Duodenal mucosa (tissue), 2 donors: ENCODE data around the gene CRYAA.
"Not testable (repeated sequence)": the region's sequence is repeated elsewhere in the genome, so short reads cannot be mapped to it uniquely, and the experiment has no call there.

Source experiments
- H3K27ac ChIP-seq: one replicate; pipeline ENCODE4 v1.7.0; 2013; ENCODE audit warnings: low read depth, low read length
- H3K27me3 ChIP-seq, 2 donors: one replicate each; pipeline ENCODE4 v1.7.0; 2013; ENCODE audit warnings: low read length in 2 of 2, control low read depth in 1 of 2; ENCODE audit not compliant: insufficient read depth in 2 of 2, control insufficient read depth in 1 of 2
- H3K36me3 ChIP-seq, 2 donors: one replicate each; pipeline ENCODE4 v1.7.0; 2013; ENCODE audit warnings: low read length in 2 of 2, control low read depth in 1 of 2; ENCODE audit not compliant: insufficient read depth in 2 of 2, control insufficient read depth in 1 of 2
- H3K4me1 ChIP-seq, 2 donors: one replicate each; pipeline ENCODE4 v1.7.0; 2013; ENCODE audit warnings: low read length in 2 of 2, control low read depth in 1 of 2; ENCODE audit not compliant: insufficient read depth in 2 of 2, control insufficient read depth in 1 of 2
- H3K4me3 ChIP-seq, 2 donors: one replicate each; pipeline ENCODE4 v1.7.0; 2013; ENCODE audit warnings: low read length in 2 of 2, low read depth in 1 of 2
- H3K9ac ChIP-seq, 2 donors: one replicate each; pipeline ENCODE4 v1.7.0; 2013; ENCODE audit warnings: low read length in 2 of 2, low read depth in 1 of 2
- H3K9me3 ChIP-seq, 2 donors: one replicate each; pipeline ENCODE4 v1.7.0; 2013; ENCODE audit warnings: low read length in 2 of 2, control low read depth in 1 of 2; ENCODE audit not compliant: control insufficient read depth in 1 of 2

The CRYAA gene

GRCh38 chr21:43161826-43162707 lies 6.7 kb upstream of the CRYAA start:
- H3K4me3 ChIP-seq, H3K36me3 ChIP-seq, H3K4me1 ChIP-seq: not testable (repeated sequence)

GRCh38 chr21:43162708-43163205 lies 6.1 kb upstream of the CRYAA start:
- not testable (repeated sequence) for H3K4me3 ChIP-seq, H3K9ac ChIP-seq, H3K4me1 ChIP-seq, H3K36me3 ChIP-seq, H3K27me3 ChIP-seq, H3K27ac ChIP-seq, H3K9me3 ChIP-seq

More at GRCh38 chr21:43161826-43162707, 6.7 kb upstream of the CRYAA start:
- H3K27ac ChIP-seq, H3K9me3 ChIP-seq, H3K27me3 ChIP-seq, H3K9ac ChIP-seq: not testable (repeated sequence)

GRCh38 chr21:43164823-43165222 lies 4.0 kb upstream of the CRYAA start:
- not testable (repeated sequence) for H3K9ac ChIP-seq, H3K9me3 ChIP-seq, H3K36me3 ChIP-seq, H3K4me3 ChIP-seq, H3K27ac ChIP-seq, H3K27me3 ChIP-seq, H3K4me1 ChIP-seq

- H3K27ac ChIP-seq, H3K36me3 ChIP-seq, H3K9ac ChIP-seq, H3K27me3 ChIP-seq, H3K4me1 ChIP-seq, H3K9me3 ChIP-seq, H3K4me3 ChIP-seq: not testable (repeated sequence)
These were observed 3.1 kb upstream of the CRYAA start for GRCh38 chr21:43165734-43166133.

- H3K9me3 ChIP-seq, H3K4me3 ChIP-seq, H3K9ac ChIP-seq, H3K27ac ChIP-seq, H3K4me1 ChIP-seq, H3K27me3 ChIP-seq, H3K36me3 ChIP-seq: not testable (repeated sequence)
These were observed 550 bp downstream of the CRYAA start for GRCh38 chr21:43169230-43169886.

GRCh38 chr21:43169891-43170290 lies 1.1 kb downstream of the CRYAA start:
- H3K27me3 ChIP-seq, H3K36me3 ChIP-seq, H3K9me3 ChIP-seq, H3K27ac ChIP-seq, H3K4me1 ChIP-seq, H3K4me3 ChIP-seq, H3K9ac ChIP-seq: not testable (repeated sequence)

GRCh38 chr21:43172812-43173211 lies 4.0 kb downstream of the CRYAA start:
- H3K36me3 ChIP-seq, H3K27ac ChIP-seq, H3K9ac ChIP-seq, H3K27me3 ChIP-seq, H3K9me3 ChIP-seq, H3K4me1 ChIP-seq, H3K4me3 ChIP-seq: not testable (repeated sequence)

GRCh38 chr21:43173438-43173837 lies 4.6 kb downstream of the CRYAA start:
- not testable (repeated sequence) for H3K9ac ChIP-seq, H3K27me3 ChIP-seq, H3K4me3 ChIP-seq, H3K4me1 ChIP-seq, H3K27ac ChIP-seq, H3K36me3 ChIP-seq, H3K9me3 ChIP-seq

- not testable (repeated sequence) for H3K36me3 ChIP-seq, H3K9ac ChIP-seq, H3K27me3 ChIP-seq, H3K27ac ChIP-seq, H3K9me3 ChIP-seq, H3K4me1 ChIP-seq, H3K4me3 ChIP-seq
These were observed 5.1 kb downstream of the CRYAA start for GRCh38 chr21:43173930-43174329.

GRCh38 chr21:43174998-43175397 lies 6.2 kb downstream of the CRYAA start:
- not testable (repeated sequence) for H3K4me1 ChIP-seq, H3K4me3 ChIP-seq, H3K9me3 ChIP-seq, H3K9ac ChIP-seq, H3K27ac ChIP-seq, H3K36me3 ChIP-seq, H3K27me3 ChIP-seq
